ENCODE results near the gene GRHPR.
A peak's percentile ranks its signal among the peaks of the same experiment; 100 is the strongest.
"Not testable (repeated sequence)": the region's sequence is repeated elsewhere in the genome, so short reads cannot be mapped to it uniquely, and the experiment has no call there.

Gene GRHPR

DNA sequence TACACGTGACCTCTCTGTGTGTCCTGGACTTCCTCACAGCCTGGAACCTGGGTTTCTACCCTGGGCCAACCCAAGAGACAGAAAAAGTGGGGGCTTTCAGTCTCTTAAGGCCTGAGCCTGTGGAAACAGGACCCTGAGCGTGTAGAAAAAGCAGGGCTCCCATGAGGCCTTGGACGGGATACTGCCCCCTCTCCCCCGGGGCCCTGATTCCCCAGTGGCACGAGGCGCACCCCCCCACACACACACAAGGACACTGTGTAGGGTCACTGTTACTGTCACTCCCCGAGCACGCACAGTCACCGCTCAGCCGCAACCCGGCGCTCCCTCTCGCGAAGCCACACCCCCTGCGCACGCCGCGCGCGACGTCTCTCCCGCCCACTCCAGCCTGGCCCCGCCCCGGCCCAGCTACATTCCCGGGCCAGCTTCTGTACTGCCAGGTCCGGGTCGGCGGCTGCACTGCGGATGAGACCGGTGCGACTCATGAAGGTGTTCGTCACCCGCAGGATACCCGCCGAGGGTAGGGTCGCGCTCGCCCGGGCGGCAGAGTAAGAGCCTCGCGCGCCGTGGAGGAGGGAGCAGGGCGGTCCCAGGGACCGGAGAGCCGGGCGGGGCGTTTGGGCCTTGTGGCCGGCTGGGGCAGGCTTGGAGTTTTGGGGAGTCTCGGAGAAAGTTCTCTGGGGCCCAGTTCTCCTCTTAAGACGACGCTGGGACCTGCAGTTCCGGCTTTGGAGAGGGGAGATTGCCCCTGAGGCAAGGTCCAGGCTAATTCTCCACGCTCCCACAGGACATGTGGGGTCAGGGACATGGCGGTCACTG lies at the start of gene GRHPR:
GRHPR (plus strand) TSS at position 408 of the 816 bp plus-strand sequence; CDS start at position 463, 55 bp downstream.
- peak; percentile 81 to 89 for DNase-seq

DNA sequence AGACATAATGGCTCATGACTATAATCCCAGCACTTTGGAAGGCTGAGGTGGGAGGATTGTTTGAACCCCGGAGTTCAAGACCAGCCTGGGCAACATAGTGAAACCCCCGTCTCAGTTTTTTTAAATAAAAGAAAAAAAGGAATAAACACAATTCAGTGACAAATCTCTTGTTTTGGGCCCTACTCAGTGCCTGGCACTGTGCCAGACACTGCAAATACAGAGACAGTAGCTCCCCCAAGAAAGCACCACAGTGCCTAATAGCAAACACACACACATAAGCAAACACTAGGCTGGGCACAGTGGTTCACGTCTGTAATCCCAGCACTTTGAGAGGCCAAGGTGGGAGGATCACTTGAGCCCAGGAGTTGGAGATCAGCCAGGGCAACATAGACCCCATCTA lies 49.7 kb upstream of the GRHPR start:
- no peak for DNase-seq

DNA sequence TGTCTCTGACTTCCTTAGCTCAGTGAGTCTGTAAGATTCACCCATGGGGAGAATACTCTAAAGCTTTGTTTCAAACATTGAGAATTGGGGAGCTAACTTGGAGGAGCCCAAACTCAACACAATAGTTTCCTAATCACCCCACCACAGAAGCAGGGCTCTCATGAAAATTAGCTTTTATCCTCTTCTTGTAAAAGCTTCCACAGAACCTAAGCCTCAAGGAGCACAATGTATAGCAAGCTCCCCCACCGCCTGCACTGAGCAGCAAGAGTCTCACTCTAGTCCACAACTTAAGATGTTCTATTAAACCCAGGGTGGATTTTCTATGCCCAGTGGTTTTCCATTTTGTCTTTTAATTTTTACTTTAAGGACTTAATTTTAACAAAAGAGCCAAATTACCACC lies 48.9 kb upstream of the GRHPR start:
- DNase-seq, result no peak

DNA sequence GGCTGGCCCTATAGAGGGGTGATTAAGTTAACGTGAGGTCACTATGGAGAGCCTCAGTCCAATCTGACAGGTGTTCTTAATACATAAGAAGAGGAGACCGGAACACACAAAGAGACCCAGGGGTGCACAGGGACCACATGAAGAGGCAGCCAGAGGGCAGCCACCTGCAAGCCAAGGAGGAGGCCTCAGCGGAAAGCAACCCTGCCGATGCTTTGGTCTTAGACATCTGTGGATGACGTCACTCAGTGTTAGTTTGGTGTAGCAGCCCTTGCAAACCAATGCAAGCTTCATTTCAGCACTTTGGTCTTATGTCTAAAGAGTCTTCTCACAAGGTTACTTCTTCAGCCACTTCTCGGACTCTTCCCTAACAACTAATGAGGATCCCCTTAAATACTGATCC lies 47.6 kb upstream of the GRHPR start:
- no peak for DNase-seq

DNA sequence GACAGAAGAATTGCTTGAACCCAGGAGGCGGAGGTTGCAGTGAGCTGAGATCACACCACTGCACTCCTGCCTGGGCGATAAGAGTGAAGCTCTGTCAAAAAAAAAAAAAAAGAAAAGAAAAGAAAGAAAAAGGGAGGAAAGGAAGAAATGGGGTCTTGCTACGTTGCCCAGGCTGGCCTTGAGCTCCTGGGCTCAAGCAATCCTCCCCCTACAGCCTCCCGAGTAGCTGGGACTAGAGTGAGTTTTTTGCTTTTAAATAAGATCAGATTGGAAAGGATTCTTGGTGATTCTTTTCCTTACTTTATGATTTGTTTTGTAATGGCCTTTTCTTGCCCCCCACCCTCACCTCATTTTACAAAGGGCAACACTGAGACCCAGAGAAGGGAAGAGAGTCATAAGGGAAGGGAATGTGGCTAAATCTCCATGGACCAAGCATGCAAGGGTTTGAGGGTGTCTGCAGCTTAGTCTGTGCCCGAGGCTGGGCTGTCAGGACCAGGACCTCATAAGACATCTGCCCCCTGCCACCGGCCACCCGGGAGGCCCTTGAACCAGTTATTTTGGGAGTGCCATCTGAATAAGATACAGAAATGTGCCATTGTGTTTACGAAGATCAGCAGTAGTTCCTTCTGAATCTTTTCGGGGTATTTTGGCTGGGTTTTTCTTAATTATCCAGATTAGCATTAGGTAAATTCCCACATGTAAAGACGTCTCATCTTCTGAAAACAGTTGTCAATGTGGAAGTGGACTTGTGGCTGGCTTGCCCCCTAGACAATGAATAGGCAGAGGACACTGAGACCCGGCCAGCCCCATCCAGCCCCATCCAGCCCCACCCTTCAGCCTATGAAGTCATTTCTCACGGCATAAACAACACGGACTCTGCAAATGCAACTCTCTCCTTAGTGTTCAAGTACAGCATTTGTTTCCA lies 44.5 kb upstream of the GRHPR start:
- no peak for DNase-seq

DNA sequence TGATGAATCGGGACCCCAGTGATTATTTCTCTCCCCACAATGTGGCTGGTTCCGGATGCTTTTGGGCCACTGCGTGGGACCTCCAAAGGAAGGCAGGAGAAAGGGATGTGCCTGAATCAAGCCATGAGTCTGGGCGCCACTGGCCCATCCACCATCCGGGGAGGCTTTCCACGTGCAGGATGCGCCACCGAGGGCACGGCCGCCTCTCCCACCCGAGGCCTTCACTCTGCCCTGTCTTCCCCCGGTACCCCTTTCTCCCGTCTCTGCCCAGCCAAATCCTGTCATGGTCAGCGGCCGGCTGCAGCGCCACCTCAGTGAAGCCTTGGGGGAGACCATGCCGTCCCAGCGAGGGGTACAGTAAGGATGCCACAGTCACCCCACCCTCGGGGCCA lies 43.9 kb upstream of the GRHPR start:
- DNase-seq, result no peak

DNA sequence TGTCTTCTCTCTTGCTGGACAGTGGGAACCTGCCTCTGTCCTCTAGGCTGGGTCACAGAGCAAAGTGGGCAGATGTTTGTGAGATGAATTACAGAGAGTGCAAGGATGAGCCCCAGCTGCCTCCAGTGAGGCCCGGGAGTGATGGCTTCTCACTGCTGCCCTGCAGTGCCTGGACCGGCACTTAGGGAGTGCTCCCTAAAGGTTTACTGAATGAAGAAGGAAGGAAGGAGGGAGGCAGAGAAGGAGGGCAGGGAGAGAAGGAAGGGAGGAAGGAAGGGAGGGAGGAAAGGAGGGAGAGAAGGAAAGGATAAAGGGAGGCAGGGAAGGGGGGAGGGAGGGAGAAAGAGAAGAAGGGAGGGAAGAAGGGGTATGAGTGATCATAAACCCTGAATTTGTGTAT lies 42.7 kb upstream of the GRHPR start:
- no peak for DNase-seq

DNA sequence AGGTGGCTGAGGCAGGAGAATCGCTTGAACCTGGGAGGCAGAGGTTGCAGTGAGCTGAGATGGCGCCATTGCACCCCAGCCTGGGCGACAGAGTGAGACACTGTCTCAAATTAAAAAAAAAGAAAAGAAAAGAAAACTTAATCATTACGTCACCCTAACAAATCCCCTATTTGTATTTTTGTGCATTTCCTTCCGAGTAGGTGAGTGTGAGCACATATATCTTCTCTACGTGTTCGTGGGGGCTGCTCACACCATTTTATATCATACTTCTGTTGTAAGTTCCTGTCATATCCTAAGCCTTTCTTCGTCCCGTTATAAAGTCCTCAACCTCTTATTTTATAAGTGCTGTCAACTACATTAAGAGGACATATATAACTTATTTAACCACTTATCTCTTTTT lies 41.9 kb upstream of the GRHPR start:
- DNase-seq, result no peak

DNA sequence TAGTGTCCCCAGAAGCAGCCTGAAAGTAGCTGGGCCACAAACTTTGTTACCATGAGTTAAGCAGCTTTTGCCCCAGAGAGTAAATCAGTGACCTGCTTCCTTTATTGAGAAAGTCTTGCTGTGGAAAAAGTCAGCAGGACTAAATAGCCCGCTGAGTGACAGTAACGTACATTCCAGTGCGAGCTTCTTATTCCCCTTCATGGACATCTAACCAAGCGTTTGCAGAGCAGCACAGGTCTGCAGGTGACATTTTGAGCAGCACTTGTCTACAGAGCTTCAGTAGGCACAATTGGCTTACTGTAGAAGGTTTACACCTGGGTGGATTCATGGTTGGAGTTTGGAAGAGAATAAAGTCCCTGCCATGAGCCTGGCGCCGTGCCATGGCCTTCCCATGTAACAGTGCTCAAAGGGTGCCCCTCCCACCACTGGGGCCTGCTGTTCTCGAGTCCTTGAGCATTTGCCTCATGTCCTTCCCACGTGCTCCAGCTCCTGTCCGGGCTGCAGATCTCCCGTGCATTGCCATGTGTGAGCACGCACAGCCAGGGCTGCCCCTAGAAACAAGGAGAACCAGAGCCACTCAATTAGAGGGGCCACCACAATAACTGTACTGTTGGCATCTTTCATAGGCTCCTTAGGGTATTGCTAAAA lies 41.3 kb upstream of the GRHPR start:
- DNase-seq, result no peak

DNA sequence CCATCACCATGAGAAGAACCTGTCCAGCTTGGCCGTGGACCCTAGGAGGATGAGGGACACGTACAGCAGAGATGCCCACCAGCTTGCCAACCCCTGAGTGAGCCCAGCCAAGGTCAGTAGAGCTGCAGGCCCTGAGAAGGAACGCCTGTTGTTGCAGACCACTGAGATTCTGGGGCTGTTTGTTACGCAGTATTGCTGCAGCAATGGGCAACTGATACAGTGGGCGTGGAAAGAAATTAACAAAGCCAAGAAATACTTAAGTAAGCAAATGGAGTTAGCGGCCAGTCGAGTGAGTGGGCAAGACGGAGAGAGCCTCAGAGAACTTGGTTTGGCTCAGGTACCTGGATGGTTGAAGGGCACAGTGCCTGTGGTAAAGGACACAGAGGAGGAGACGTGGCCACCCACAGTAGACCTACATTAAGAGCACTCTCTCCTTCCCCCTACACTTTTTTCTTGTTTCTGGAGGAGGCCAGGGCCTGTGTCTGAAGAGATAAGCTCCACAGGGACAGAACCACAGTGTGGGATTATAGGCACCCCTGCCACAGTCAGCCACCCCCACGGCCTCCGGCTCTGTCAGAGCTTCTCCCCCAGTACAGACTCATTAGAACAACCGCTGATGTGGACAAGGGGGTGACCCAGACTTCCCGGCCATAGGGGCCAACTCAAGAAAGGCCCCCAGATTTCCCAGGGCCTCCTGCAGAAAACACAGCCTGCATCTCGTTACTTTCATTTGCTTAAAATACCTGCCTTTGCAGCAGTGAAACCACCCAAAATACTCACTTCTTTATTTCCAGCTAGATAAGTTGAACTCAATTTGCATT lies 40.1 kb upstream of the GRHPR start:
- no peak for DNase-seq

DNA sequence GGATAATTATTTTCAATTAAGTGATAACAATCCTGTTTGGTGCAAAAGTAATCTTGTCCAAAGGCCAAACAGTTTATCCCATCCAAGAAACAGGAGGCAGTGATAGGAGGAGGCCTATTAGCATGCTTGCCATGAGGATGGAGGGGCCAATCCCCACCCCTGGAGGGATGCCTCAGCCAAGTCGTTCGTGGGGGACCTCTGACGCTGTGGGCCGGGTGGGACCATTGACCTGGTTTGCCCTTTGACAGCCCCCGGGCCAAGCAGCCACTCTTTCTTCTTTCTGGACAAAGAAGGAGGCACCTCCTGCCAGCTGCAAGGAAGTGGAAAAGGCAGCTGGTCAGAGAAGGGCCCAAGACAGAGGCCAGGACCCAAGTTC lies 39.5 kb upstream of the GRHPR start:
- no peak for DNase-seq

DNA sequence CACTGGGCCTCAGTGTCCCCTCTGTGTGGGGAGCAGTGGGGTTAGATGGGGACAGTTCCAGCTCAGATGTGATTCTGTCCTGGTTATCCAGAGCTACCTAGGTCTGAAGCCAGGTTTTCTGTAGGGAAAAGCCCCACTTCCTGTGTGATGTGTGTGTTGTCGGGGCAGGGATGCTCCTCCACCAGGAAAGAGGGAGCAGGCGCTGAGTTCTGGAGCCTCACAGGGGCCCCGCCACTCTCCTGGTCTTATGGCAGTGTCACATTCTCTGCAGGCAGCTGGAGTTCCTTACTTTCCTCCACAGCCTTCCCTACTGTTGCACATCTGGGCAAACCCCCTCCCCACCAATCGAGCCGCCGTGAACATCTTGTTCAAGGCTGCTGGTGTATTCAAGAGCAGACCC lies 39.1 kb upstream of the GRHPR start:
- DNase-seq, result no peak

DNA sequence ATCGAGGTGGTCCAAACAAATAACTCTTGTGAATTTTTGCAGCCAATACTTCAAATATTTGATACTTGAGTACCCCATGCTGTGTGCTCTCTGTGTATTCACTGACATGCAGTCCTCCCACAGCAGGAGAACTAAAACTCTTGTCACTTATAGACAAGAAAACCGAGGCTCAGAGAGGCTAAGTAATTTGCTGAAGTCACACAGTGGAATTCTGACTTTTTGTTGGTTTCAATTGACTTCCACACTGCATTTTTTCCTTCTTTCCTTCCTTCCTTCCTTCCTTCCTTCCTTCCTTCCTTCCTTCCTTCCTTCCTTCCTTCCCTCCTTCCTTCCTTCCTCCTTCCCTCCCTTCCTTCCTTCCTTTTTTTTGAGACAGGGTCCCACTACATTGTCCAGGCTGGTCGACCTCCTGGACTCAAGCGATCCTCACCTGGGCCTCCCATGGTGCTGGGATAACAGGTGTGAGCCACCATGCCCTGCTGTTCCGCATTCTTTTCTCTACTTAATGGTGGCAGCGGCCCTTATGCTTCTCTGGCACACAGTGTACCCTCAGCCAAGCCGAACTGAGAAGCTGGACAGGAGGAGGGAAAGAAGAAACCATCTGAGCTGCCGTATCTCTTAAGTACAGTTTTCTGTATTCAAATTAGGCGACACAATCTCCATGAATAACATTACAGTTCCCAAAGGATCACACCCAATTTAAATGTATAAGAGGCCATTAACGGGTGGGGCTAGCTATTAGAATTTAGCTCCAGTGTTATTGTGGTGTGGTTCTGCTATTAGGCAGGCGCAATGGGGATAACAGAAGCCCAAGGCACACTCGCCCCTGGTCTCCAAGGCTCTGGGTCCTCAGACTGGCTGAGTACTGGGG lies 38.4 kb upstream of the GRHPR start:
- no peak for DNase-seq

DNA sequence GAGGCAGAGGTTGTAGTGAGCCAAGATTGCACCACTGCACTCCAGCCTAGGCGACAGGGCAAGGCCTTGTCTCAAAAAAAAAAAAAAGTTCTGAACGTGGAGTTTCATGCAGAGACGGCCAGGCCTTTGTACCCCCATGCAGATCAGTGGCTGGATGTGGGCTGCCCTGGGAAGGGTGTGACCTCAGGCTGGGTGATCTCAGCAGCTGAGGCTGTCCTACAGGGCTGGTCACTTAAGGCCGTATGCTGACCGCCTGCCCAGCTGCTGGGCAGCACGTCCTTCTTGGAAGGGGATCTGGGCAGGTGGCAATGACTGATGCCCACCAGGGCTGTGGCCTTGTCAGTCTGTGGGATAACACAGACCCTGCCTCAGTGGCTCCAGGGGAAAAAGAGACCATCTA lies 37.2 kb upstream of the GRHPR start:
- no peak for DNase-seq

DNA sequence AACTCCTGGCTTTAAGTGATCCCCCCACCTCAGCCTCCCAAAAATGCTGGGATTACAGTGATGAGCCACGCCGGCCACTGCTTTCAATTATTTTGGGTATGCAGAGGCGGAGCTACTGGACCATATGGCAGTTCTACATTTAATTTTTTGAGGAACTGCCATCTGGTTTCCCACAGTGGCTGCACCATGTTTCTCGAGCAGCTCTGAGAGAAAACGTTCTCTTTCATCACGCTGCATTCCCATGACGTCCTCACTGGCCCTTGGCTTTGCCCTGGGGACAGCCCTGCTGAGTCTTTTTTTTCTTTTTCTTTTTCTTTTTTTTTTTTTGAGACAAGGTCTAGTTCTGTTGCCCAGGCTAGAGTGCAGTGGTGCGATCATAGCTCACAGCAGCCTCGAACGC lies 35.5 kb upstream of the GRHPR start:
- DNase-seq, result no peak

DNA sequence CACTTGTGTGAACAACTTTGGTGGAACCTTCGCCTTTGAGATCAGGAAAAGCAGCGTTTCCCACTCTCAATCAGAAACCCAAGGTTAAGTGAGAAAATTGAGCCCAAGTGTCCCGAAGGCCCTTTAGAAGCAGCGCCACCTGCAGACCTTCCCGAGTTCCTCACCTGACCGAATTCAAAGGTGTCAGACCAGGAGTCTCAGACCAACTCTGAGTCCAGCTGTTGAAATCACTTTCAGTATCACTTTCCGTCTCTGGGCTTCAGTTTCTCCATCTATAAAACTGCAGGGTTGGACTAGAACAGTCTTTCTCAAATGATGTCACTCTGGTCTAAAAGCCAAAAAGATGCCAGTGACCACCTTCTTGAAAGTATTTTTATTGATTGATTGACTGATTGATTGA lies 31.7 kb upstream of the GRHPR start:
- no peak for DNase-seq

DNA sequence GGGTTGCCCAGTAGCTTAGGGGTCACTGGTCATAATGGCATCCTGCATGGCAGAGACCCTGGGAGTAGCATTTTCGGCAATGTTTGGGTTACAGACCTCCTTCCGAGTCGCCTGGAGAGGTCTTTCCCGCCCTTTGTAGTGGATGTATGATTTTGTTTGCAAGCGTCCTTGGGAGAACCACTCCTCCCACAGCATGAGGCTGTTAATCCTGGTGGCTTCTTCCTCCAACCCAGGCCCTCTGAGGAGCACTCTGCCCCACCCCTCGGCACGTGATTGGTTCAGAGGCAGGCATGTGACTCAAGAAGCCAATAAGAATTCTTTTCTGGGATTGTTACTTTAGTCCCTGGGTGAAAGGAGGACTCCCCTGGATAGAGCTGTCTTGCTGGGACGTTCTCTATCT lies 30.2 kb upstream of the GRHPR start:
- DNase-seq, result no peak

DNA sequence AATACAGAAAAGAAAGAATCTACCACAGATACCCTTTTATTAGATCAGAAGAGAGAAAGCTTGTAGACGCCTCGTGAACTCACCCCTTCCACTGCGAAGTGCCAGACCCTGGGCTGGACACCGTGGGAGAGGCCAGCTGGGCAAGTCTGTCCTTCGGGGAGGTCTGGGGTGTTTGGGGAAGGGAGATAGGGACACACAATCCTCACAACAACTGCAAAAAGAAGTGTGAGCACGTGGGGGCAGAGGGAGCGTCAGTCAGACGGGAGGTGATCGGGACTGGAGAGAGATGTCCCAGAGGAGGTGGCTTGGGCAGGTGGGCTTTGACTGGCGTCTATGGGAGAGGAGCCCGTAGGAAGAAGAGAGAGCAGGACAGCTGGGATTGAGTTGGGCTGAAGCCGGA lies 27.3 kb upstream of the GRHPR start:
- no peak for DNase-seq

DNA sequence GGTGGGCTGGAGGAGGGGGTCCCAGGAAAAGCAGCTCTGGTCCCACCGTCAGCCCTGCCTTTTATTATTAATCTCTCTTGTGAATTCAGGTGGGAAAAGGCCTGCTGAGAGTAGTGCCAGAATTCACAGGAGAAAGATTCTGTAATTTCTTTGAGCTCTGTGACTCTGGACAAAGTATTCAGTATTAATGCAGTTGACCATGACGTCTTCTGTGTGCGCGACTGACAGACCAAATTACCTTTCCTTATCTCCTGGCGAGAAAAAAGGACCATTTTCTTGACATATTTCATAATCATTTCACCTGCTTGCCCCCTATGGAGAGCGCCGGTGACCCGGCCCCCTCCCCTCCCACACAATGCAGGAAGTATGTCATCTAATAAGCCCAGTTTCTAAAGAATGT lies 26.8 kb upstream of the GRHPR start:
- no peak for DNase-seq

DNA sequence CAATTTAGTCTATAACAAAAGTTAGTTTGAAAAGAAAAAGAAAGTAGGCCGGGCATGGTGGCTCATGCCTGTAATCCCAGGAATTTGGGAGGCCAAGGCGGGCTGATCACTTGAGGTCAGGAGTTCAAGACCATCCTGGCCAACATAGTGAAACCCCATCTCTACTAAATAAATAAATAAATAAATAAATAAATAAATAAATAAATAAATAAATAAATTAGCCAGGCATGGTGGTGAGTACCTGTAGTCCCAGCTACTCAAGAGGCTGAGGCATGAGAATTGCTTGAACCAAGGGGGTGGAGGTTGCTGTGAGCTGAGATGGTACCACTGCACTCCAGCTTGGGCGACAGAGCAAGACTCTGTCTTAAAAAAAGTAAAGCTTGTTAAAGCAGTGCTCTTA lies 24.5 kb upstream of the GRHPR start:
- not testable (repeated sequence) for DNase-seq

DNA sequence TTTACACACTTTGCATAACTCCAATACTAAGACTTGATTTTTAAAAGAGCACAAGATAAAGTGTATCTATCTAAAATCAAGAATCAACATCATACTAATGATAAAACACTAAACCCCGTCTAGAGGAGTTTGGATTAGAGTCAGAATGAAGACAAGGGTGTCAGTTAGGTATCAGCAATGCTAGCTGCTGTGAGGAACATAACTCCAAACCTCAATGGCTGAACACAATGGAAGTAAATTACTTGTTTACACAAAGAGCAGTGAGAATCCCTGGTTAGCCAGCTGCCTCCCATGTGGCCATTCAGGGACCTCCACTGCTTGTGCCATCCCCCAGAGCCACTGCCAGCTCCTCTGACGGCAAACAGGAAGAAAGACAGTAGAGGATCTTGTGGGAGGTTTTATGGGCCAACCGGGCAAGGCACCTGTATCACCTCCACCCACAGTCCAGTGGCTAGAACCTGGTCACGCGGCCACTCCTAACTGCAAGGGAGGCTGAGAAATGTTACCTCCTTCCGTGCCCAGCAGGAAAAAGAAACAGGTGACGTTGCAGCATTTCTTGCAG lies 24.0 kb upstream of the GRHPR start:
- DNase-seq, result no peak

Measured in Kasumi-1 (cell line).